ENCODE results near the gene TINCR.
A peak's percentile ranks its signal among the peaks of the same experiment; 100 is the strongest.

TINCR gene

GRCh38 chr19:5590151-5590864 lies 22.6 kb upstream of the TINCR start:
- intact Hi-C loops (cut with DNase I): no loop called here
- peak in 1 of 10 donors; percentile 84 for DNase-seq

DNA sequence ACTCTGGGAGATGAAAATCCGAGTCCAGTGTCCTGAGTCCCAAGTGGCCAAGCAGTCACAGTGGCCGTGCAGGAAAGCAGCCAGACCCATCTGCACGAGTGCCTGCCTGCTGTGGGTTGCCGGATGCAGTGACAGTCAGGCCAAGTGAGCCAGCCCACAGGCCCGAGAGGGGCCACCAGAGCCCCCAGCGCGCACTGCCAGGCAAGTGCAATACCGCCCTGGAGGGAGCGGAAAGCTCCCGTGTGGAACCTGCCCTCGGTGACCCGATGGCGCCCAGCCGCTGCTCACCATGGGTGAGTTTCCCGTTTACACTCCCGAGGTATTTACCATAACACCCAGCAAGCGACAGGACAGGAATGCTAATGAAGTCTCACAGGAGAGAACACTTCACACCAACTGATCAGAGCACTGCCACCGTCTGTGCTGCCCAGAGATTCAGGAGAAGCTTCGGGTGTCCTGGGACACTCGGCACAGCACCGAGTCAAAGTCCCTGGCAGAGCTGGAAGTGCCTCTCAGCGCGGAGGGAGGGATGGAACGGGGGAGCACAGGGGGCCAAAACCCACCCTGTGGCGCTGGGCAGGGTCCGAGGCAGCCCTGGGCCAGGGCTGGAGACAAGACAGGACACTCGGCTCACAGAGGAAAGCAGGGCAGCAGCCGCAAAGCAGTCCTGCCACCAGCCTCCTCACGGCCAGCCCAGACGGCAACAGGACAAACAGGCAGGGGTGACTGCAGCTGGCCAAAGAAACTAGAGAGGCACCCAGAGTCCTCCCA lies 21.3 kb upstream of the TINCR start:
- intact Hi-C loops (cut with DNase I): no loop called here
- peak in 1 of 10 donors; percentile 72 for DNase-seq

DNA sequence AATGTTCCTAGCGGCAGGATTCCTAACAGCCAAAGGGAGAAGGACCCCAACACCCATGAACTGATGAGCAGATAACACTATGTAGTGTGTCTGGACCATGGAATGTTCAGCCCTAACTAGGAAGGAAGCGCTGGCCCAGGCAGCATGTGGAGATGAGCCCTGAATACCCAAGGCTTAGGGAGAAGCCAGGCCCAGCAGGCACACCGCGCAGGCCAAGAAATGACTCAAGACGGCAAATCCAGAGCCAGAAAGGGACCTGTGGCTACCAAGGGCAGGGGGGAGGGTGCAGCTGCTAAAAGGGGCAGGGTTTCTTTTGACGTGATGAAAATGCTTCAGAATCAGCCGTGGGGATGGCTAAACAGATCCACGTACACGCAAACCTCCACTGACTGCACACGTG lies 20.7 kb upstream of the TINCR start:
- DNase-seq: peak in 1 of 10 donors; percentile 79
- intact Hi-C loops (cut with DNase I): no loop called here

GRCh38 chr19:5587661-5588060 lies 19.9 kb upstream of the TINCR start:
- intact Hi-C loops (cut with DNase I): no loop called here
- DNase-seq: peak in 1 of 10 donors; percentile 65

DNA sequence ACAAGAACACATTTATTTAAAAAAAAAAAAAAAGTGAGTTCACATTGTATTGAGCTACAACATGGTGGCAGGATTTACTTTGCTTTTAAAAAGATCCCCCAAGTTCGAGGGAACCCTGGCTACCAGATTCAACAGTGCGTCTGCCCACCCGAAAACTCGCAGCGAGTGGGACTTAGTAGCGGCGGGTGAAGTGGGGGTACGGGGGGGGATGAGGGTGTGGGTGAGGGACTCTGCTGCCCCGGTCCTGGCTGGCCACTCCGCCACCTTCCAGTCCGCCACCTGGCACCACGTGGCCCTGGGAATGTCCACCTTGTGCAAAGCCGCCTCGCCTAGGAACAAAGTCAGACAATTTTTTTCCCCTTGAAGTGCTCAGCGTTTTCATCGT lies 19.3 kb upstream of the TINCR start:
- intact Hi-C loops (cut with DNase I): no loop called here
- peak in 2 of 10 donors; percentile 24 to 62 for DNase-seq

GRCh38 chr19:5586300-5587070 lies 18.7 kb upstream of the TINCR start:
- DNase-seq: peak in 1 of 10 donors; percentile 84
- intact Hi-C loops (cut with DNase I): no loop called here

GRCh38 chr19:5585461-5586299 lies 17.9 kb upstream of the TINCR start:
- peak; percentile 10 to 88 (median 48) for DNase-seq
- intact Hi-C loops (cut with DNase I): no loop called here

GRCh38 chr19:5580161-5580571 lies 12.4 kb upstream of the TINCR start:
- DNase-seq: peak in 2 of 10 donors; percentile 45 to 82
- intact Hi-C loops (cut with DNase I): no loop called here

DNA sequence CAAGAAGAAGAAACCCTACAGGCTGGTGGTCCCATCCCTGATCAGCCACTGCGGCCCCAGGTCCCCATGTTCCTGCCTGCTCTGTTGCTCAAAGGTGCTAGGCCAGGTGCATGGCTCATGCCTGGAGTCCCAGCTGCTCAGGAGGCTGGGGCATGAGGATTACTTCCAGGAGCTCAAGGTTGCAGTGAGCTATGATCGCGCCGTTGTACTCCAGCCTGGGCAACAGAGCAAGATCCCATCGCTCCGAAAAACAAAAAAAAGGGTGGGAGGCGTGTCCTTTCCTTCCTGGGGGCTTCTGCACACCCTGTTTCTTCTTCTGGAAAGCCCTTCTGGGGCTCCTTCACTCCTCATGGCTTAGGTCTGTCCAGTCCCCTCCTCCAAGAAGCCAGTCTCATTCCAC lies 11.9 kb upstream of the TINCR start:
- DNase-seq: peak in 3 of 10 donors; percentile 15 to 81 (median 43)
- intact Hi-C loops (cut with DNase I): loop anchor here (2.0 kb wide), 1 partner anchor 531 kb away; no protein-coding TSS in a partner anchor

DNA sequence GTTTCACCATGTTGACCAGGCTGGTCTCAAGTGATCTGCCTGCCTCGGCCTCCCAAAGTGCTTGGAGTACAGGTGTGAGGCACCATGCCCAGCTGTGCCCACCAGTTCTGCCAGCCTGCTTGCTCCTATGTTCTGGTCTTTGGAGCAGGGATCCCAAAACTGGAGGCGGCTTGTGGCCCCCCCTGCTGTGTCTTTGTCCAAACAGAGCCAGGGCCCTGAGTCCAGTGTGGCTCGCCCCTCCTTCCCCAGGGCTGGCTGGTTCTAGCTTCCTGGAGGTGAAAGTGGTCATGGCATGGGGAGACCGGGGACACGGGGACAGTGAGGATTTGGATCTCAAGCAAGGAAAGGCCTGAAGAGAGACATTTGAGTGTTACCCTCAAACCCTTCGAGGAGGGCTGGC lies 11.5 kb upstream of the TINCR start:
- peak in 3 of 10 donors; percentile 22 to 66 (median 52) for DNase-seq
- intact Hi-C loops (cut with DNase I): loop anchor here (2.0 kb wide), 1 partner anchor 530 kb away; no protein-coding TSS in a partner anchor

DNA sequence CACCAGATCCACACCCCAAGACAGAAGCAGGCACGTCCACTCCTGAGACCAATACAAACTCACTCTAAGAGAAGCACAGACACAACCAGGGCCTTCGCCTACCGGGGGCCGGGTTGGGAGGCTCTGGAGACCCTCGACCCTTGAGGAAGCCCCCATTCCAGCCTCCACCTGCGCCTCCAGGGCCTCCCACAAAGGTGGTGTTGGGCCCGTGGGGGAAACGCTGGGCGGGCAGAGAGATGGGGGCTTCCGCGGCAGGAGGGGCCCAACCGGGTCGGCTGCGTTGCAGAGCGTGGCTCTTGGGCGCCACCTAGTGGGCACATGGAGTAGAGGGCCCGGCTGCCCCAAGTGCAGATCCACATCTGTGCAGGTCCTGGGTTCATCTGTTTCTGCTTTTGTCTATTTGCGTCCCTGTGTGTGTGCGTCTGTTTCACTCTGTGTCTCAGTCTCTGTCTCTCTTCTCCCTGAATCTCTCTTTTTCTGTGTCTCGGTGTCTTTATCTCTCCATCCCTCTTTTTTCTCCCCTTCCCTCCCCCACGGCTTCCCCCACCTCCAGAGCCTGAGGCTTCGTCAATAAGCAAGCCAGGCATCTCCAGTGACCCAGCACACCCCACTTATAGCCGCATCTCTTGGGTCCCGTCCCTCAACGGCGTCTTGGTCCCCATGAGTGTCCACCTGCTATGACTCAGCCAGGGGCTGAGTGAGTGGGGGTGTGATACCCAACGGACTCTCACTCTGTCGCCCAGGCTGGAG lies 10.5 kb upstream of the TINCR start:
- DNase-seq: peak; percentile 44 to 94 (median 74)
- intact Hi-C loops (cut with DNase I): loop anchor here (2.0 kb wide), 1 partner anchor 529 kb away; no protein-coding TSS in a partner anchor

DNA sequence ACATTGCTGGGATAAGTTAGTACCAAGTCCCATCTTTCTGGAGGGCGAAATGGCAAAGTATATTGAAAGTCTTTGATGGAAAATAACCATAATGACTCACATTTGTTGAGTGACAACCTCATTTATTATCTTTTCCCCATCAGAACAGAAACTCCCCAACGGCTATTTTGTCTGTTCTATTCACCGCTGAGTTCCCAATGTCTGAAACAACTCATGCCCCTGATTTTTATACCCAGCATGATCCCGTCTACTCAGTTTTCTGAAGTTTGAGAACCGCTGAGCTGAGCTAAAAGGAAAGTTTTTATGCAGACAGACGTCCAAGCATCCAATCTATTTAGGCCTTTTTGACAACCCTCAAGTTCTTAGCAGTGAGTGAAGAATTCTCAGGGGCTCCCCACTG lies 7.8 kb upstream of the TINCR start:
- intact Hi-C loops (cut with DNase I): no loop called here
- no peak for DNase-seq

DNA sequence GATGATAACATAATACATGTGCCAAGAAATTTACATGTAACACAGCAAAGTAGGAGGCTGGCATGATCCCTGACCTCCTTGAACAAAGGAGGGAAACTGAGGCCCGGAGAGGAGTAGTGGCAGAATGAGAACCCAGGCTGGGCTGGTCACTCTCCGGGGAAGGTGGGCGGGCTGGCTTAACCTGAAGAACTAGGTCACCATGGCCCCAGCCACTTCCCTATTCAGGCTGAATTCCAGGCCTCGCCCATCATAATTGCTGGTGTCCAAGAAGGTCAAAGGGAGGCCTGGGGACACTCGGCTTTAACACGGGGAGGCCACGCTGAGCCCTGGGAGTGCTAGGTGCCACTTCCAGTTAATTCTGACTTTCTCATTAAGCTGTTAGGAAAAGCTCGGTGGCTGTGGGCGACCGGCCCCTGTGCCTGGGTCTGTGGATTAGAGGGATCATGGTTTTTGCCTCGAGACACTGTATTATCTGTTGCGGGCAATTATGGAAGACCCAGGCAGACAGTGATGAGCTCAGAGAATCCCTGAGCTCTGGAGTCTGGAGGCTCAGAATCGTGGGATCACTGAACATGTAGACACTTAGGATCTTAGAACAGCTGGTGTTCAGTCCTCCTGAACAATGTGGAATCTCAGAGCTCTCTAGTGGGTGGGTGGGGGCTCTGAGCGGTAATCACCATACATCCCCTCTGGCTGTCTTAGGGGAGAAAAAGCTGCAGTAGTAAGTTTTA lies 5.0 kb upstream of the TINCR start:
- intact Hi-C loops (cut with DNase I): no loop called here
- peak in 3 of 10 donors; percentile 37 to 66 (median 55) for DNase-seq

- intact Hi-C loops (cut with DNase I): no loop called here
- DNase-seq: no peak
These were observed 4.0 kb upstream of the TINCR start for GRCh38 chr19:5571777-5572176.

DNA sequence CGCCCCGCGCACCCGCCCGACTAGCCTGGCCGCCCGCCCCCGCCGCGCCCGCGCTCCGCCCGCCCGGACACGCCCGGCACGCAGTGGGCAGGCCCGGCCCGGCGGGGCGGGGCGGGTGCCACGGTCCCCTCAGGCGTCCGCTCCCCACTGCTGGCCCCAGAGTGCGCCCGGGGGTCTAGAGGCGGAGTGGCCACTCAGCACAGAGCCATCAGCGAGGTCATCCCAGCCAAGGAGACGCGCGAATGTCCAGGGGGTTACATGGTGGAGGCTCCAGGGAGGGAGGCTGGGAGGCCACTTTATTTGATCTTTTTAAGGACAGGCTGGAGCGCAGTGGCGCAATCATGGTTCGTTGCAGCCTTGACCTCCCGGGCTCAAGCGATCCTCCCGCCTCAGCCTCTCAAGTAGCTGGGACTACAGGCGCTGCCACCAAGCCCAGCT lies 236 bp upstream of the TINCR start:
- intact Hi-C loops (cut with DNase I): no loop called here
- peak in 2 of 10 donors; percentile 60 to 68 for DNase-seq

DNA sequence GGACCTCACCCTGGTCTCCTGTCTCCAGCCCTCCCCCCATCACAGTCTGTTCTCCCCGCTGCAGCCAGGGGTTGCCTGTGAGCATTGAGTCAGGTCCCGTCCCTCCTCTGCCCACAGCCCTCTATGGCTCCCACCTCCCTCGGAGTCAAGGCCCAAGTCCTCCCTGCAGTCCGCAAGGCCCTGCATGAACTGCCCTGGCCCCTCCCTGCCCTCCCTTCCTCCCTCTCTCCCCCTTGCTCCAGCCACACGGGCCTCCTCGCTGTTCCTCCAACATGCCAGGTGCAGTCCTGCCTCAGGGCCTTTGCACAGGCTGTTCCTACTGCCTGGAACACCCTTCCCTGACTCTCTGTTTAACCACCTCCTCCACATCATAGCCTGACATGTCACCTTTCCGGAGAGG lies 2.8 kb downstream of the TINCR start:
- peak in 2 of 10 donors; percentile 20 to 35 for DNase-seq
- intact Hi-C loops (cut with DNase I): no loop called here

DNA sequence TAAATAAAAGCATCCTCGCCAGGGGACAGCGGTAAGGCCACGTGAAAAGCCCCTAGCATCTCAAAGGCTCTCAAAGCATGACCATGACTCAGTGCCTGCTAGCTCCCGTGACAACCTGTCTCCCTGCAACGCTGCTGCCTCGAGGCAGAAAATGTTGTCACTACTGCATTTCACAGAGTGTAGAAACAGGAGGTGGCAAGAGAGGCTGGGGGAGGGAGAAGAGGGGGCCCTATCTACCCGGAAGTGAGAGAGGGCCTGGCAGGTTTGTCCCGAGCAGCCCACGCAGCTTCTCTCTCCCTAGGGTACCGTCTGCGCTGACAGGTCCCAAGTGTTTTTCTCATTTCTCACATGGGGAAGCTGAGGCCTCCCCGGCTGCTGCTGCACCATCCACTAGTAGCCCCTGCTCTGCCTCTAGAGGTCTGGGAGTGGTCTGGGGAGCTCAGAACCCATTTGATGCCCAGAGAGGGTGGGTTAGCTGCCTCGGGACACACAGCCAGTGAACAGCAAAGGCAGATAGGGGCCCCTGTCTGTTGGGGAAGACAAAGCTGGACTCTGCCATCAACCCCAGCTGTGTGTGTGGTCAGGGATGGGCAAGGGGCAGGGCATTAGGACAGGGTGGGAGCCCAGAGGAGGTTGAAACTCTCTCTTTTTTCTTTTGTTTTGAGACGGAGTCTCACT lies 3.7 kb downstream of the TINCR start:
- peak in 2 of 10 donors; percentile 68 to 71 for DNase-seq
- intact Hi-C loops (cut with DNase I): no loop called here

GRCh38 chr19:5563008-5563431 lies 4.7 kb downstream of the TINCR start:
- intact Hi-C loops (cut with DNase I): no loop called here
- DNase-seq: peak in 2 of 10 donors; percentile 10 to 43
